22Rv1 (cell line): ENCODE data around the gene SH3BP5L.

ENCODE experiments used
- H3K27ac ChIP-seq: fragments of 450-650 bp; 2 replicates; pipeline ENCODE4 v1.5.1; 2017
- CTCF ChIP-seq: fragments of 450-650 bp; IDR thresholded peaks from 2 replicates; pipeline ENCODE4 v1.5.1; 2017; ENCODE audit warnings: mild to moderate bottlenecking
- ZFX ChIP-seq: fragments of 450-650 bp; IDR thresholded peaks from 2 replicates; pipeline ENCODE4 v1.6.1; 2017; ENCODE audit warnings: antibody characterized with exemption, borderline replicate concordance

The SH3BP5L gene

GRCh38 chr1:248816042-248816851 is 9.5 kb downstream of the SH3BP5L start:
- TF ChIP-seq CTCF (no peak), ZFX (no peak)
- H3K27ac ChIP-seq = no peak overlapping the region

GRCh38 chr1:248815407-248816034 is 10.2 kb downstream of the SH3BP5L start:
- no peak for TF ChIP-seq CTCF
- no peak for TF ChIP-seq ZFX
- no peak overlapping the region for H3K27ac ChIP-seq

GRCh38 chr1:248814351-248814750 is 11.4 kb downstream of the SH3BP5L start:
- TF ChIP-seq CTCF (no peak), ZFX (no peak)
- no peak overlapping the region for H3K27ac ChIP-seq

- TF ChIP-seq CTCF = no peak
- TF ChIP-seq ZFX = no peak
- no peak overlapping the region for H3K27ac ChIP-seq
Measured at GRCh38 chr1:248813546-248813945, 12.2 kb downstream of the SH3BP5L start.

GRCh38 chr1:248812736-248813425 is 12.8 kb downstream of the SH3BP5L start:
- H3K27ac ChIP-seq = no peak overlapping the region
- TF ChIP-seq CTCF (no peak), ZFX (no peak)

- TF ChIP-seq CTCF = no peak; the same call in 1 of the 2 replicates
- no peak for TF ChIP-seq ZFX
- H3K27ac ChIP-seq = no peak overlapping the region
Measured at GRCh38 chr1:248811514-248812490, 13.9 kb downstream of the SH3BP5L start.
